ENCODE measurements around the gene TMEM132C.

DNA sequence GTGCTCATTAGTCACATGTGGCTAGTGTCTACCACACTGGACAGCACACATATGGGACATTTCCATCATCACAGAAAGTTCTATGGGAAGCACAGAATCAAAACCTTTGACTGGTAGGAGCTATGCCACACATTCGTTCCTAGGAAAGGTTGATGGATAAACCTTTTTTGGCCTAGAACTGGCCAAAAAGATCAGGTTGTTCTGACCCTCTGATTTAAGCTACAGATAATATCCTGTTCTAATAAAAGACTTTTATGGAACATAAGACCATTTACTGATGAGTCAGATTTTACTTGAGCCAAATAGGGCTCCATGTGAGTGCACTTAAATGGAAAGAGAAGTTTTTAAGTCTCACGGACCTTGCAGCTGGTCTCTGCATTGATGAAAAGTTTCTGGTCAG, 413.6 kb downstream of the TMEM132C start:
- TF ChIP-seq CTCF (conservative IDR thresholded peaks at IDR 0.05) (no peak), ZFX (IDR thresholded peaks at IDR 0.05) (no peak)

Data from C4-2B (cell line).